A673 (cell line): ENCODE data around the gene TIMM13.

ENCODE experiments used
- EZH2 ChIP-seq: fragments of 200-600 bp; sonication (generic); IDR thresholded peaks from 2 replicates; pipeline ENCODE4 v1.6.1; 2017; ENCODE audit warnings: borderline replicate concordance, low read depth, mild to moderate bottlenecking, mixed read lengths, antibody characterized with exemption, low read length; ENCODE audit not compliant: poor library complexity, severe bottlenecking
- TF ChIP-seq, protein P1 (sequence below): fragments of 300-800, 200-600 bp; sonication (generic); conservative IDR thresholded peaks from 2 replicates; pipeline ENCODE4 v1.5.1; 2017; ENCODE audit warnings: low read depth, mild to moderate bottlenecking, antibody characterized with exemption, low read length, moderate library complexity, mixed read lengths

DNA sequence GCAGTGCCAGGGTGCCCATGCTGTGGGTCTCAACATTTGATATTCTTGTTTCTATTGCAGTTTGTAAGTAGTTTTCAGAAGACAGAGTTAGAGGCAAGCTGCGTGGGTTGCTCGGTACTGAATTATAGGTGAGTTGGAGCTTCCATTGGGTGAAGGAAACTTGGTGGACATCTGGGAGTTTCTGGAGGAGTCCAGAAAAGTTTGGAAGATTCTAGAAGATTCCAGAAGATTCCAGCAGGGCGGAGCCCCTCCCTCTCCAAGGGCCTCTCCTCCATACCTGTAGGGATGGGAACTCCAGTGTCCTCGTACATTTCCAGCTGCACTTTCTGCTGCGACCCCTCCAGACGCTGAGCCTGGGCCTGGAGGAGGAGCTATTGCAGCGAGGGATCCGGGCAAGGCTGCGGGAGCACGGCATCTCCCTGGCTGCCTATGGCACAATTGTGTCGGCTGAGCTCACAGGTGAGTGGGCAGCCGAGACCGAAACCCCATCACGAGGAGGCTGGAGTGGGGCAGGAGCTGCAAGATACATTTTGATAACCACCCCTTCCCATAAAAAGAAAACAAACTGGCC lies 28.6 kb downstream of the TIMM13 start:
- TF ChIP-seq, protein P1, sequence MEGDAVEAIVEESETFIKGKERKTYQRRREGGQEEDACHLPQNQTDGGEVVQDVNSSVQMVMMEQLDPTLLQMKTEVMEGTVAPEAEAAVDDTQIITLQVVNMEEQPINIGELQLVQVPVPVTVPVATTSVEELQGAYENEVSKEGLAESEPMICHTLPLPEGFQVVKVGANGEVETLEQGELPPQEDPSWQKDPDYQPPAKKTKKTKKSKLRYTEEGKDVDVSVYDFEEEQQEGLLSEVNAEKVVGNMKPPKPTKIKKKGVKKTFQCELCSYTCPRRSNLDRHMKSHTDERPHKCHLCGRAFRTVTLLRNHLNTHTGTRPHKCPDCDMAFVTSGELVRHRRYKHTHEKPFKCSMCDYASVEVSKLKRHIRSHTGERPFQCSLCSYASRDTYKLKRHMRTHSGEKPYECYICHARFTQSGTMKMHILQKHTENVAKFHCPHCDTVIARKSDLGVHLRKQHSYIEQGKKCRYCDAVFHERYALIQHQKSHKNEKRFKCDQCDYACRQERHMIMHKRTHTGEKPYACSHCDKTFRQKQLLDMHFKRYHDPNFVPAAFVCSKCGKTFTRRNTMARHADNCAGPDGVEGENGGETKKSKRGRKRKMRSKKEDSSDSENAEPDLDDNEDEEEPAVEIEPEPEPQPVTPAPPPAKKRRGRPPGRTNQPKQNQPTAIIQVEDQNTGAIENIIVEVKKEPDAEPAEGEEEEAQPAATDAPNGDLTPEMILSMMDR: no peak
- TF ChIP-seq EZH2: no peak
